Body of pancreas (tissue), 4 donors: ENCODE results near the gene CTRB2. TPM values are rescaled to one million over a fixed set of nuclear protein-coding genes. Genes with fewer than 3 reads are reported as not detected.
"Not testable (repeated sequence)": the region's sequence is repeated elsewhere in the genome, so short reads cannot be mapped to it uniquely, and the experiment has no call there.

Source experiments
- ATAC-seq: fragments of 150-250 bp; one replicate; pipeline ENCODE4 v1.9.1; 2016
- DNase-seq, 4 donors: peaks; one replicate each; pipeline ENCODE4 v3.0.0-alpha.2; 2019
- H3K27ac ChIP-seq, 4 donors: fragments of 200-600 bp; sonication (generic); 1 replicate in 3 of 4; 2 replicates in 1 of 4; pipeline versions ENCODE4 v1.5.1 to v1.6.1; 2016 to 2019; ENCODE audit warnings: mild to moderate bottlenecking in 1 of 4, mixed read lengths in 1 of 4, moderate library complexity in 1 of 4
- H3K27me3 ChIP-seq, 2 donors: fragments of 200-600 bp; sonication (generic); one replicate each; pipeline ENCODE4 v1.6.0; 2016; ENCODE audit warnings: mild to moderate bottlenecking in 1 of 2
- H3K36me3 ChIP-seq, 2 donors: fragments of 200-600 bp; sonication (generic); replicated peaks in 1 of 2; 2 replicates each; pipeline ENCODE4 v1.5.1; 2016; ENCODE audit warnings: low read depth in 2 of 2; ENCODE audit not compliant: insufficient read depth in 1 of 2
- H3K4me1 ChIP-seq: fragments of 200-600 bp; sonication (generic); one replicate; pipeline ENCODE4 v1.6.0; 2016
- H3K4me3 ChIP-seq, 2 donors: fragments of 200-600 bp; sonication (generic); 1 replicate in 1 of 2; 2 replicates in 1 of 2; pipeline ENCODE4 v1.5.1; 2016 to 2019
- H3K9me3 ChIP-seq, 3 donors: fragments of 200-600 bp; sonication (generic); 1 replicate in 2 of 3; 2 replicates in 1 of 3; pipeline ENCODE4 v1.5.1; 2016
- POLR2A ChIP-seq, 3 donors: fragments of 450-650 bp; IDR thresholded peaks; one replicate each; pipeline ENCODE4 v1.6.1; 2016; ENCODE audit warnings: antibody characterized with exemption in 3 of 3, mild to moderate bottlenecking in 2 of 3
- WGBS, 2 donors: methylation state at CpG; one replicate each; pipeline ENCODE4 v1.1.5; 2017; 5-methylcytosine and 5-hydroxymethylcytosine counted together
- intact Hi-C: fragments of 100-400 bp; cut with DNase I; formaldehyde crosslinking; loops from one replicate; pipeline ENCODE4 v1.15.1; 2023
- total RNA-seq, 2 donors: library from RNA; depleted of rRNA; stranded (reverse); fragments of >200 nt; gene quantifications; one replicate each; pipeline ENCODE4 v1.1.0, GENCODE V29; 2016
- TF ChIP-seq, protein P1 (sequence below), 7 experiments: fragments of 450-650 bp in 4 of 7; fragments of 200-600 bp in 3 of 7; sonication (generic) in 3 of 7; IDR thresholded peaks; one replicate each; pipeline ENCODE4 v1.5.1; 2016 to 2019; ENCODE audit warnings: antibody characterized with exemption in 7 of 7

CTRB2 gene
- total RNA-seq, 2 donors from 2014 or later: 18,538 to 32,261 TPM

DNA sequence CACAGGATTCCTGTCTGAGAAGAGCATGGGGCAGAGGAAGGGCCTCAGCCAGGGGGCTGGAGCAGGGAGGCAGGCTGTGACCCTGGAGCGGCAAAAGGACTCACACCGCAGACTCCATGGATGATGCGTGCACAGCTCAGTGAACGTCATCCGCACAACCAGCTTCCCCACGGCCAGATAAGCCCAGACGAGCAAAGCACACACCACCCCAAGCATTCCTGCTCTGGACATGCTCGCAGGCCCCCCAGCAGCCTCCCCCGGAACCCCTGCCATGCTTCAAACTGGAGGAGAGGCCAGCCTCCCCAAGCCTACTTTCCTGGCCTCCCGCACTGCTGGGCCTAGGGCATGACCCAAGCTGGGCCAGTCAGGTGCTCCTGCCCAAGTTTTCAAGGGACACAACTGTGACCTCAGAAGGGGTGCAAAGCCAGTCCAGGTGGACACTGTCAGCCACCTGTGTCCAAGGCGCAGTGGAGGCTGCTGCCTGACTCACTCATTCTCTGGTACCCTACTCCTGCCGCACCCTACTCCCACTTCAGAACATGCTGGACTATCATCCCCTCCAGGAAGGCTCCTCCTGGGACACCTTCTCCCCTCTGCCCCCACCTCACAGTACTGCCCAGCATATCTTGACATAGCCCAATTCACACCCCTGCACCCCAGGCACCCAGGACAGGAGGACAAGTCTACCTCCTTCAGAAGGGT, 39.7 kb upstream of the CTRB2 start:
- H3K4me1 ChIP-seq: peaks cover 79% of the 10 kb centered on the region
- H3K4me3 ChIP-seq: no peak overlapping the region
- H3K9me3 ChIP-seq: no peaks in the 10 kb centered on the region
- H3K36me3 ChIP-seq: peaks cover 0 to 8% of the 10 kb centered on the region in 2 donors
- intact Hi-C loops: no loop called here
- no peak for TF ChIP-seq POLR2A (IDR thresholded peaks at IDR 0.05)
- TF ChIP-seq, protein P1, sequence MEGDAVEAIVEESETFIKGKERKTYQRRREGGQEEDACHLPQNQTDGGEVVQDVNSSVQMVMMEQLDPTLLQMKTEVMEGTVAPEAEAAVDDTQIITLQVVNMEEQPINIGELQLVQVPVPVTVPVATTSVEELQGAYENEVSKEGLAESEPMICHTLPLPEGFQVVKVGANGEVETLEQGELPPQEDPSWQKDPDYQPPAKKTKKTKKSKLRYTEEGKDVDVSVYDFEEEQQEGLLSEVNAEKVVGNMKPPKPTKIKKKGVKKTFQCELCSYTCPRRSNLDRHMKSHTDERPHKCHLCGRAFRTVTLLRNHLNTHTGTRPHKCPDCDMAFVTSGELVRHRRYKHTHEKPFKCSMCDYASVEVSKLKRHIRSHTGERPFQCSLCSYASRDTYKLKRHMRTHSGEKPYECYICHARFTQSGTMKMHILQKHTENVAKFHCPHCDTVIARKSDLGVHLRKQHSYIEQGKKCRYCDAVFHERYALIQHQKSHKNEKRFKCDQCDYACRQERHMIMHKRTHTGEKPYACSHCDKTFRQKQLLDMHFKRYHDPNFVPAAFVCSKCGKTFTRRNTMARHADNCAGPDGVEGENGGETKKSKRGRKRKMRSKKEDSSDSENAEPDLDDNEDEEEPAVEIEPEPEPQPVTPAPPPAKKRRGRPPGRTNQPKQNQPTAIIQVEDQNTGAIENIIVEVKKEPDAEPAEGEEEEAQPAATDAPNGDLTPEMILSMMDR (IDR thresholded peaks at IDR 0.05): no peak
- H3K27ac ChIP-seq: peak overlapping the region; percentile 75 to 99 (median 99)
- WGBS, 2 donors: 84 to 94% methylated on average over 2 to 10 of the region's 12 CpGs
- H3K27me3 ChIP-seq: no peaks in the 10 kb centered on the region
- no peak for ATAC-seq
- DNase-seq: peak in 1 of 4 donors; percentile 7

GRCh38 chr16:75244844-75245758, 38.1 kb upstream of the CTRB2 start:
- DNase-seq (peak; percentile 93 to 96 (median 94)), ATAC-seq (peak; percentile 86)
- H3K27ac ChIP-seq: peak overlapping the region; percentile 79 to 99 (median 99)
- 37 to 64% methylated on average over 7 to 24 of the region's 25 CpGs for WGBS, 2 donors
- TF ChIP-seq, protein P1 (IDR thresholded peaks at IDR 0.05): no peak
- peak; percentile 37 to 67 (median 65) for TF ChIP-seq POLR2A (IDR thresholded peaks at IDR 0.05)
- H3K36me3 ChIP-seq: peaks cover 0 to 8% of the 10 kb centered on the region in 2 donors
- intact Hi-C loops: no loop called here
- H3K4me3 ChIP-seq: no peak overlapping the region
- H3K27me3 ChIP-seq: no peaks in the 10 kb centered on the region
- H3K9me3 ChIP-seq: no peaks in the 10 kb centered on the region
- H3K4me1 ChIP-seq: peaks cover 74% of the 10 kb centered on the region

- WGBS, 2 donors: 70 to 73% methylated on average over 2 to 6 of the region's 7 CpGs
- no peak overlapping the region for H3K4me3 ChIP-seq
- DNase-seq (peak in 2 of 4 donors; percentile 55 to 67), ATAC-seq (no peak)
- TF ChIP-seq, protein P1 (IDR thresholded peaks at IDR 0.05): no peak
- no peak for TF ChIP-seq POLR2A (IDR thresholded peaks at IDR 0.05)
- H3K4me1 ChIP-seq: peaks cover 74% of the 10 kb centered on the region
- intact Hi-C loops: no loop called here
- H3K27ac ChIP-seq: peak overlapping the region; percentile 79 to 99 (median 99)
- no peaks in the 10 kb centered on the region for H3K9me3 ChIP-seq
- peaks cover 0 to 8% of the 10 kb centered on the region in 2 donors for H3K36me3 ChIP-seq
- H3K27me3 ChIP-seq: no peaks in the 10 kb centered on the region
These were observed 37.4 kb upstream of the CTRB2 start for GRCh38 chr16:75244225-75244809.

DNA sequence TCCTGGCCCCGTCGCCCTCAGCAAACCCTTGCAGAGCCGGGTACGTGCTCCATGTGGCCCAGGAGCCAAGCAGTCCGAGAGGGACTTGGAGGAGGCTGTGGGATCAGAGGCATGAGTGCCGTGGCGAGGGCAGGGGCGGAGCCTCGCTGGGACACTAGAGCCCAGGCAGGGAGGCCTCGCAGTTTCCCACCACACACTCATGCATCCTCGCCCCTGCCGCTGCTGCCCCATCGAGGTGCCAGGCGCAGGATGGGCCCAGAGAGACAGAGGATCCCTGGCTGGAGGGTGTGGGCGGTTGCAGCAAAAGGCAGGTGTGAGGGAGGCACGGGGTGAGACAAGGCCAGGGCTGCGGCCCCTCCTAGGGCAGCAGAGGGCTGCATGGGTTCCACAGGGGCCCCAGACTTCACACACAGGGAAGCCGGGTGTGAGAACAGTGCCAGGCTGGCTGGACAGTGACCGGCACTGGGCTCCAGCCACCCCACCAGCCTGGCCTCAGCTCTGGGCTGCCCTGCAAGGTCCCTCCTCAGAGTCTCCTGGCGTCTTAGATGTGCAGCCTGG, 36.8 kb upstream of the CTRB2 start:
- H3K27ac ChIP-seq: peak overlapping the region; percentile 17 to 99 (median 99)
- no peak overlapping the region for H3K4me3 ChIP-seq
- DNase-seq (no peak), ATAC-seq (no peak)
- intact Hi-C loops: no loop called here
- no peaks in the 10 kb centered on the region for H3K27me3 ChIP-seq
- H3K36me3 ChIP-seq: peaks cover 0 to 8% of the 10 kb centered on the region in 2 donors
- H3K9me3 ChIP-seq: no peaks in the 10 kb centered on the region
- TF ChIP-seq POLR2A (IDR thresholded peaks at IDR 0.05): no peak
- TF ChIP-seq, protein P1 (IDR thresholded peaks at IDR 0.05): no peak
- peaks cover 74% of the 10 kb centered on the region for H3K4me1 ChIP-seq
- 57 to 64% methylated on average over 9 to 19 of the region's 20 CpGs for WGBS, 2 donors

- peaks cover 74% of the 10 kb centered on the region for H3K4me1 ChIP-seq
- DNase-seq, H3K9me3 ChIP-seq, H3K27me3 ChIP-seq, ATAC-seq, H3K4me3 ChIP-seq, H3K36me3 ChIP-seq, H3K27ac ChIP-seq, intact Hi-C loops: not testable (repeated sequence)
- whole genome bisulfite sequencing, 2 donors: 86 to 92% methylated on average over 12 to 24 of the region's 27 CpGs
These were observed 35.6 kb upstream of the CTRB2 start for GRCh38 chr16:75242436-75243078.
